DND-41 (cell line): ENCODE results near the gene MYL3.

ENCODE experiments used
- CTCF ChIP-seq: IDR thresholded peaks from 2 replicates; pipeline ENCODE4 v1.5.1; 2012; ENCODE audit warnings: borderline replicate concordance, low read length, moderate library complexity, mild to moderate bottlenecking; ENCODE audit not compliant: poor library complexity, severe bottlenecking; ENCODE audit errors: extremely low read depth
- EZH2 ChIP-seq: IDR thresholded peaks from 3 replicates; pipeline ENCODE4 v1.6.1; 2012; ENCODE audit warnings: borderline replicate concordance, low read depth, mild to moderate bottlenecking, moderate library complexity, low read length, inconsistent platforms; ENCODE audit not compliant: severe bottlenecking

GRCh38 chr3:46835054-46835453, 28.2 kb downstream of the MYL3 start:
- no peak for TF ChIP-seq CTCF
- no peak for TF ChIP-seq EZH2
